ENCODE results near the gene VAV1. TPM values are rescaled to one million over a fixed set of nuclear protein-coding genes. Genes with fewer than 3 reads are reported as not detected.

The VAV1 gene
- total and polyA plus RNA-seq, 9 of the 15 experiments (the other 6 are each of a cell fraction or from before 2014, with no cell fraction given), result 0.46 to 20.1 (median 11.1) TPM

DNA sequence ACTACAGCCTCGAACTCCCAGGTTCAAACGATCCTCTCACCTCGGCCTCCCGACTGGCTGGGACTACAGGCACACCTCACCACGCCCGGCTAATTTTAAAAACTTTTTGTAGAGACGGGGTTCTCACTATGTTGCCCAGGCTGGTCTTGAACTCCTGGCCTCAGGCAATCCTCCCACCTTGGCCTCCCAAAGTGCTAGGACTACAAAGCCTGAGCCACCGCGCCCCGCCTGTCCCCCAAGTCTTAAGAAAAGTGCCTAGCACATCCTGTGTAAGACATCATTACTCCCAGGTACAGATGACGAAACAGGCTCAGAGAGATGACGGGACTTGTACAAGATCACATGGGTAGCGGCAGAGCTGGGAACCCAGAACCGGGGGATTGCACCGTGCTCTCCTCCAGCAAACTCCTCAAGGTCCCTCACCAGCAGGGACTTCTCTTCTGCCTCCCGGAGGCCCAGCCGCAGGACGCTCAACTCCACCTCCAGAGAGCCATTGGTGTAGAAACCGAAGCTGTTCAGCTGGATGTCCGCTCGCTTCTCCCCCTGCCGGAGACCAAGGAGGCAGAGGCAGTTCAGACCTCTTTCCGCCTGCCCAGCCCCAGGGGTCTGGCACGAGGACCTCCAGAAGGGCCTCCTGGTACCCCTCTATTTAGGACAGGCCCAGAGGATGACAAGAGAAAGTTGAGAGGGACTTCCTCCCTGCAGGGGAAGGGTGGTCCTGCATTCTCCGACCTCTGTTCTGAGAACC is 36.2 kb upstream of the VAV1 start (continued):
- TF ChIP-seq, protein P1, sequence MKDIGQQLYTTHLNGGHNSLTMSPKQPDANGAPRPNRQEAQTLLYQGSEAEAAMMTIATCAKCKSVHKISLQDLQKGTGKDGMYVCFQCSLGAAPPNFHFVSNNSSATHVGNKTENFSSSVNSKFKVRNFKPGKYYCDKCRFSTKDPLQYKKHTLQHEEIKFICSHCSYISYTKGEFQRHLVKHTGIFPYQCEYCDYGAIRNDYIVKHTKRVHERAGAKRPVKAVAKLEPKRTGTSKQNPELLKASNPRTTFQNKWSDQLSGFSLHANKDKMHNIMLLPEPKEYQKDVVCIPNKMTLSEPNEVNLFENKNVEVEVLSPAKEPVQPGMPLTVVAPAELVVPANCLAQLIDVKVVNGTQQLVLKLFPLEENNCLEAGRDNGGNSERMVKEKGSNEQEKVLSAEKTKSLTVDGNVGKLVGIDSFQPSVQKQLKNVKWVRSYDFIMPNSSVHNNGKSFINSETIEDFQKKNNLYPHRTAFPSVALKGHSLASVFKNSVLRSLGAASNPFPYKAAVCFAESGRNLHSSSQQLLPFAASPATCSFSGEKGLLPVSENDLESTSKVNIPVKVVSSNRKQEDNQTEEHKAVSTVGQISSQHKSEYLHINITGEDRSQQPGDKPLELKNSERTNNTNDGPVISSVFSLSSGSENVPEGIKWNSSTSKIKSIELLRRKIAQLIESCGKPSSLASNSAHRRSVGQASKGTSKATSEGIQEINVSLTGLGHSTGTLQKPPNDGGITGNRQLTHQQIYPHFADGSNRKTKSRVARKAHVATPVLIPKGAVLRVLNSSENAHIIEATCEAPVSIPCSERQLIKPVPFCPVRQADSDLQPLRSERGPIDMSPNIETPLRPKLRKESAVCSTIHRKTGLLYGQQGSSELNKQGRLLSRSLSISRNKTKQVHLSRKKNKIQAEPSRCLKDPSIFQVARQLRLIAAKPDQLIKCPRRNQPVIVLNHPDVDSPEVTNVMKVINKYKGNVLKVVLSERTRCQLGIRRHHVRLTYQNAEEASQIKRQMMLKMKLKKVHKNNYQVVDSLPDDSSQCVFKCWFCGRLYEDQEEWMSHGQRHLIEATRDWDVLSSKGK (CRISPR knock-in tag; IDR thresholded peaks at IDR 0.05), result no peak
- peak; percentile 85; the same call in 1 of the 2 replicates for TF ChIP-seq MTA1 (IDR thresholded peaks at IDR 0.05; ENCODE audit: borderline replicate concordance)
- TF ChIP-seq, protein P2, sequence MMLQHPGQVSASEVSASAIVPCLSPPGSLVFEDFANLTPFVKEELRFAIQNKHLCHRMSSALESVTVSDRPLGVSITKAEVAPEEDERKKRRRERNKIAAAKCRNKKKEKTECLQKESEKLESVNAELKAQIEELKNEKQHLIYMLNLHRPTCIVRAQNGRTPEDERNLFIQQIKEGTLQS (IDR thresholded peaks at IDR 0.05), result peak; percentile 91
- TF ChIP-seq, protein P2 (CRISPR knock-in tag; conservative IDR thresholded peaks at IDR 0.05), result no peak
- TF ChIP-seq, protein P3, sequence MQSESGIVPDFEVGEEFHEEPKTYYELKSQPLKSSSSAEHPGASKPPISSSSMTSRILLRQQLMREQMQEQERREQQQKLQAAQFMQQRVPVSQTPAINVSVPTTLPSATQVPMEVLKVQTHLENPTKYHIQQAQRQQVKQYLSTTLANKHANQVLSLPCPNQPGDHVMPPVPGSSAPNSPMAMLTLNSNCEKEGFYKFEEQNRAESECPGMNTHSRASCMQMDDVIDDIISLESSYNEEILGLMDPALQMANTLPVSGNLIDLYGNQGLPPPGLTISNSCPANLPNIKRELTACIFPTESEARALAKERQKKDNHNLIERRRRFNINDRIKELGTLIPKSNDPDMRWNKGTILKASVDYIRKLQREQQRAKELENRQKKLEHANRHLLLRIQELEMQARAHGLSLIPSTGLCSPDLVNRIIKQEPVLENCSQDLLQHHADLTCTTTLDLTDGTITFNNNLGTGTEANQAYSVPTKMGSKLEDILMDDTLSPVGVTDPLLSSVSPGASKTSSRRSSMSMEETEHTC (IDR thresholded peaks at IDR 0.05), result no peak
- TF ChIP-seq ARID2 (IDR thresholded peaks at IDR 0.05), result no peak
- no peak for TF ChIP-seq SNRNP70 (optimal IDR thresholded peaks at IDR 0.05; ENCODE audit: low read depth, low read length)
- no peak for TF ChIP-seq ZNF668 (CRISPR knock-in tag; IDR thresholded peaks at IDR 0.05)
- TF ChIP-seq, protein P4, sequence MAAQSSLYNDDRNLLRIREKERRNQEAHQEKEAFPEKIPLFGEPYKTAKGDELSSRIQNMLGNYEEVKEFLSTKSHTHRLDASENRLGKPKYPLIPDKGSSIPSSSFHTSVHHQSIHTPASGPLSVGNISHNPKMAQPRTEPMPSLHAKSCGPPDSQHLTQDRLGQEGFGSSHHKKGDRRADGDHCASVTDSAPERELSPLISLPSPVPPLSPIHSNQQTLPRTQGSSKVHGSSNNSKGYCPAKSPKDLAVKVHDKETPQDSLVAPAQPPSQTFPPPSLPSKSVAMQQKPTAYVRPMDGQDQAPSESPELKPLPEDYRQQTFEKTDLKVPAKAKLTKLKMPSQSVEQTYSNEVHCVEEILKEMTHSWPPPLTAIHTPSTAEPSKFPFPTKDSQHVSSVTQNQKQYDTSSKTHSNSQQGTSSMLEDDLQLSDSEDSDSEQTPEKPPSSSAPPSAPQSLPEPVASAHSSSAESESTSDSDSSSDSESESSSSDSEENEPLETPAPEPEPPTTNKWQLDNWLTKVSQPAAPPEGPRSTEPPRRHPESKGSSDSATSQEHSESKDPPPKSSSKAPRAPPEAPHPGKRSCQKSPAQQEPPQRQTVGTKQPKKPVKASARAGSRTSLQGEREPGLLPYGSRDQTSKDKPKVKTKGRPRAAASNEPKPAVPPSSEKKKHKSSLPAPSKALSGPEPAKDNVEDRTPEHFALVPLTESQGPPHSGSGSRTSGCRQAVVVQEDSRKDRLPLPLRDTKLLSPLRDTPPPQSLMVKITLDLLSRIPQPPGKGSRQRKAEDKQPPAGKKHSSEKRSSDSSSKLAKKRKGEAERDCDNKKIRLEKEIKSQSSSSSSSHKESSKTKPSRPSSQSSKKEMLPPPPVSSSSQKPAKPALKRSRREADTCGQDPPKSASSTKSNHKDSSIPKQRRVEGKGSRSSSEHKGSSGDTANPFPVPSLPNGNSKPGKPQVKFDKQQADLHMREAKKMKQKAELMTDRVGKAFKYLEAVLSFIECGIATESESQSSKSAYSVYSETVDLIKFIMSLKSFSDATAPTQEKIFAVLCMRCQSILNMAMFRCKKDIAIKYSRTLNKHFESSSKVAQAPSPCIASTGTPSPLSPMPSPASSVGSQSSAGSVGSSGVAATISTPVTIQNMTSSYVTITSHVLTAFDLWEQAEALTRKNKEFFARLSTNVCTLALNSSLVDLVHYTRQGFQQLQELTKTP (IDR thresholded peaks at IDR 0.05; ENCODE audit: low read depth in 1 of 2, partially characterized antibody in 2 of 2), result no peak
- no peak for TF ChIP-seq JUN (IDR thresholded peaks at IDR 0.05; ENCODE audit: borderline replicate concordance, low read depth, low read length)
- TF ChIP-seq JUN (CRISPR knock-in tag; IDR thresholded peaks at IDR 0.05; ENCODE audit: borderline replicate concordance), result no peak
- no peak for TF ChIP-seq BCL6 (CRISPR knock-in tag; IDR thresholded peaks at IDR 0.05)
- no peak for TF ChIP-seq NCOA2 (IDR thresholded peaks at IDR 0.05; ENCODE audit: partially characterized antibody in 2 of 2)
- no peak for TF ChIP-seq LCOR (CRISPR knock-in tag; IDR thresholded peaks at IDR 0.05)
- TF ChIP-seq NR2C1 (IDR thresholded peaks at IDR 0.05), result no peak
- TF ChIP-seq NR2C1 (tag; IDR thresholded peaks at IDR 0.05), result no peak
- no peak for TF ChIP-seq HDGF (IDR thresholded peaks at IDR 0.05)
- TF ChIP-seq CBX1 (IDR thresholded peaks at IDR 0.05; ENCODE audit: low read depth), result no peak; the same call in 1 of the 2 replicates
- TF ChIP-seq EHMT2 (IDR thresholded peaks at IDR 0.05), result no peak
- no peak for TF ChIP-seq ZNF830 (CRISPR knock-in tag; IDR thresholded peaks at IDR 0.05)

All from K562 (cell line).